IPS-18a (cell line): ENCODE data around the gene MADD.

Source experiments
- H3K27ac ChIP-seq: one replicate; pipeline ENCODE4 v1.5.1; 2013; ENCODE audit warnings: low read length
- H3K27me3 ChIP-seq: one replicate; pipeline ENCODE4 v1.6.1; 2013; ENCODE audit warnings: mild to moderate bottlenecking, low read length; ENCODE audit not compliant: control insufficient read depth, insufficient read depth
- H3K36me3 ChIP-seq: one replicate; pipeline ENCODE4 v1.6.1; 2013; ENCODE audit warnings: low read depth, low read length; ENCODE audit not compliant: control insufficient read depth
- H3K4me1 ChIP-seq: one replicate; pipeline ENCODE4 v1.6.1; 2013; ENCODE audit warnings: low read depth, low read length; ENCODE audit not compliant: control insufficient read depth
- H3K4me3 ChIP-seq: one replicate; pipeline ENCODE4 v1.5.1; 2013; ENCODE audit warnings: low read length
- H3K9ac ChIP-seq: one replicate; pipeline ENCODE4 v1.6.1; 2013; ENCODE audit warnings: mild to moderate bottlenecking, low read length, moderate library complexity
- H3K9me3 ChIP-seq: one replicate; pipeline ENCODE4 v1.6.1; 2013; ENCODE audit warnings: low read depth, low read length; ENCODE audit not compliant: control insufficient read depth

MADD gene

DNA sequence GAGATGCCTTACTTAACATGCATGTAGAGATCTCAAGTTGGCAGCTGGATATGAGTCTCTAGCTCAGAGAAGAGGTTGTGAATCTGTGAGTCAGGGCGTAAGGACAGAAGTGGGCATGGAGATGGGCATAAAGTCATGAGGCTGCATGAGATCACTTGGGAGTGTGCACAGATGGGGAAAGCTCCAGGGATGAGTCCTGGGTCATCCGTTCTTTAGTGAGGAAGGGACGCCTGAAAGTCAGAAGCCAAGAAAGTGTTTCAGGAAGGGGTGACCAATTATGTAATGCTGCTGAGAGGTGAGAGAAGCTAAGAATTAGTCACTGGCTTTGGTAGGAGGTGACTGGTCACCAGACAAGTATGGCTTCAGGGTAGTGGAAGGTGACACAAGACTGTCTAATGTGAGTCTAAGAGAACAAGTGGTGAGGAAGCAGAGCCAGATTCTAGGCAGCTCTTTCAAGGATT is 28.1 kb upstream of the MADD start:
- H3K4me1 ChIP-seq, result no peaks in the 10 kb centered on the region
- no peak overlapping the region for H3K4me3 ChIP-seq
- no peaks in the 10 kb centered on the region for H3K27me3 ChIP-seq
- H3K9me3 ChIP-seq, result no peaks in the 10 kb centered on the region
- H3K36me3 ChIP-seq, result peaks cover 48% of the 10 kb centered on the region
- no peak overlapping the region for H3K27ac ChIP-seq
- H3K9ac ChIP-seq, result no peak overlapping the region

DNA sequence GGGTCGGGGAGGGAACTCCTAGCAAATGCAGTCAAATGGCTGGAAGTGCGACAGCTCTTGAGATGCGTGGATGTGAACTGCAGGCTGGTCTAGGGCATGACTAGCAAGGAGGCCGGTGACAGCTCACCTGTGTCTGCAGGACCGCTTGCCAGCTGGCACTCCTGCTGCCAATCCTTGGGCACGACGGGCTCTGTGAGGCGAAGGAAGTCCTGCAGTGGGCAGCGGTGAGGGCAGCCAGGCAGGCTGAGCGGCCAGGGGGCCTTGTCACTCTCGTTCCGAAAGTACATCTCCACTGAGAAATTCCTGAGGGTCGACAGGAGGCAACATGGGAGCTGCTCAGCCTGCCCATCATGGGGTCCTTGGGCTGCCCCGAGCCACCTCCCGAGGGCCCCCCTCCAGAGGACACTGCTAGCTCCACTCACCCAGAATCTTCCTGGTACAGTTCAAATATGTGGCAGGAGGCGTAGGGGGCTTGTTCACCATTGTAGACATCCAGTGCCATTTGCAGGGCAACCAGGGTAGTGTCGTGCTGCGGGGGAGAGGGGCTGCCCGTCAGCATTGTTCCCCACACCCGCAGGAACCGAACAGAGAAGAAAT is 27.2 kb upstream of the MADD start:
- H3K27ac ChIP-seq, result no peak overlapping the region
- H3K9me3 ChIP-seq, result no peaks in the 10 kb centered on the region
- peaks cover 46% of the 10 kb centered on the region for H3K36me3 ChIP-seq
- H3K27me3 ChIP-seq, result no peaks in the 10 kb centered on the region
- H3K9ac ChIP-seq, result no peak overlapping the region
- H3K4me1 ChIP-seq, result no peaks in the 10 kb centered on the region
- H3K4me3 ChIP-seq, result no peak overlapping the region

DNA sequence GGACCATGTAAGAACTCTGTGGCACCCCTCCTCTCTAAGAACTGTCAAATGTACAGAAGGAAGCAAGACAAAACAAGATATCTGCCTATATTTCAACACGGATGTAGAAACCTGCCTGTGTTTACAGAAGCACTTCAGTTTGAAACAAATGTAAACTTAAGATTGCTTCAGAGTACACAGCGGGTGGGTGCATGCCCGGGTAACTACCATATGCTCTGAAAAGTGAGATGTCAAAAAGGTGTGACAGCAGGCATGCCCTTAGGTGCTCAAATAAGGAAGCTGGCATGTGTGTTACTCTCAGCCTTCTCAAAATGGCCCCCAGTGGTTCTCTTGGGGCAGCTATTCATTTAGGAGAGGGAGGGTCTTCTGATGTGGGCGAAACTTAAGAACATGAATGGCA is 26.5 kb upstream of the MADD start:
- Histone ChIP-seq H3K36me3 (peaks cover 42% of the 10 kb centered on the region), H3K9ac (no peak overlapping the region), H3K27me3 (no peaks in the 10 kb centered on the region), H3K4me1 (no peaks in the 10 kb centered on the region), H3K27ac (no peak overlapping the region), H3K4me3 (no peak overlapping the region), H3K9me3 (no peaks in the 10 kb centered on the region)

DNA sequence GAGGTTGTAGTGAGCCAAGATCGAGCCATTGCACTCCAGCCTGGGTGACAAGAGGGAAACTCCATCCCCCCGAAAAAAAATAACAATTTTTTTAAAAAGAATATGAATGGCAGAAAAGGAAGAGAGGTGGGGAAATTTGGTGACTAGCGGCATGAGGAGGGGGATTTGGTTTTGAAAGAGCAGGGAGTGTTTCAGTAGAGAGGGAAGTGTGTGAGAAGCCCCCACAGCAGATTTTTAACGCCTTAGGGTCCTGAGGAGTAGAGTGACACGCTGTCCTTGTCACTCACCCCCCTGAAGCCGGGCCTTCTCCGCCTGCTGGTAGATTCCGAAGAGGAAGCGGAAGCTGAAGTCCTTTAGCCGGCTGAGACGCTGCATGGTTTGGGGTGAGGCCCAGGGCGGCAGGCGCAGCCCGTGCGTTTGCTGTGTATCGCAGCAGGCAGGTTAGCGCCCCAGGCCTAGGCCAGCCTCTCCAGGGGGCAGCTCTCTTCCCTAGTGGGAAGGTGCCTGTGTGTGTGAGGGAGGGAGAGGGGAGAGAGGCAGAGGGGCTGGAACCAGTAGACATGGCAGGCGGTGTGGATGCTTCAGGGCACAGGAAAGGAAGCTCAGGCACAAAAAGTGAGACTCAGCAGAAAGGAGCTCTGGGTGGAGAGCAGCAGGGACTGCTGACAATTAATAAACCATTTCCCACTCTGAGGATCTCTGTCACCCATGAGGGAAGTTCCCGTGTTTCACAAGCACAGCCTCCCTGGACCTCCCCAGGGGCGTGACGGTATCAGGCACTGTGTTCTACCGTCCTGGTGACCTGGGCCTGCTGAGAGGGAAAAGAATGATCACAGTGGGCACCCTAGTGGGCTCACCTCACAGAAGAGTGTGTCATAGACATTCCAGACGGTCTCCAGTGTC is 25.2 kb upstream of the MADD start:
- Histone ChIP-seq H3K9ac (no peak overlapping the region), H3K36me3 (peaks cover 32% of the 10 kb centered on the region), H3K9me3 (no peaks in the 10 kb centered on the region), H3K27me3 (no peaks in the 10 kb centered on the region), H3K27ac (no peak overlapping the region), H3K4me1 (peaks cover 4% of the 10 kb centered on the region), H3K4me3 (no peak overlapping the region)

- Histone ChIP-seq H3K27ac (no peak overlapping the region), H3K27me3 (no peaks in the 10 kb centered on the region), H3K9me3 (no peaks in the 10 kb centered on the region), H3K36me3 (peaks cover 24% of the 10 kb centered on the region), H3K4me3 (no peak overlapping the region), H3K4me1 (peaks cover 4% of the 10 kb centered on the region), H3K9ac (no peak overlapping the region)
These were observed 24.1 kb upstream of the MADD start for GRCh38 chr11:47245611-47246357.

GRCh38 chr11:47247502-47247901 is 22.4 kb upstream of the MADD start:
- Histone ChIP-seq H3K9ac (no peak overlapping the region), H3K4me3 (peak overlapping the region; percentile 91), H3K27me3 (no peaks in the 10 kb centered on the region), H3K27ac (no peak overlapping the region), H3K9me3 (no peaks in the 10 kb centered on the region), H3K36me3 (peaks cover 13% of the 10 kb centered on the region), H3K4me1 (peaks cover 4% of the 10 kb centered on the region)

- Histone ChIP-seq H3K4me3 (peak overlapping the region; percentile 91), H3K9ac (peak overlapping the region; percentile 81), H3K27ac (peak overlapping the region; percentile 98), H3K9me3 (no peaks in the 10 kb centered on the region), H3K4me1 (peaks cover 4% of the 10 kb centered on the region), H3K27me3 (no peaks in the 10 kb centered on the region), H3K36me3 (peaks cover 13% of the 10 kb centered on the region)
These were observed 21.6 kb upstream of the MADD start for GRCh38 chr11:47248304-47248663.

DNA sequence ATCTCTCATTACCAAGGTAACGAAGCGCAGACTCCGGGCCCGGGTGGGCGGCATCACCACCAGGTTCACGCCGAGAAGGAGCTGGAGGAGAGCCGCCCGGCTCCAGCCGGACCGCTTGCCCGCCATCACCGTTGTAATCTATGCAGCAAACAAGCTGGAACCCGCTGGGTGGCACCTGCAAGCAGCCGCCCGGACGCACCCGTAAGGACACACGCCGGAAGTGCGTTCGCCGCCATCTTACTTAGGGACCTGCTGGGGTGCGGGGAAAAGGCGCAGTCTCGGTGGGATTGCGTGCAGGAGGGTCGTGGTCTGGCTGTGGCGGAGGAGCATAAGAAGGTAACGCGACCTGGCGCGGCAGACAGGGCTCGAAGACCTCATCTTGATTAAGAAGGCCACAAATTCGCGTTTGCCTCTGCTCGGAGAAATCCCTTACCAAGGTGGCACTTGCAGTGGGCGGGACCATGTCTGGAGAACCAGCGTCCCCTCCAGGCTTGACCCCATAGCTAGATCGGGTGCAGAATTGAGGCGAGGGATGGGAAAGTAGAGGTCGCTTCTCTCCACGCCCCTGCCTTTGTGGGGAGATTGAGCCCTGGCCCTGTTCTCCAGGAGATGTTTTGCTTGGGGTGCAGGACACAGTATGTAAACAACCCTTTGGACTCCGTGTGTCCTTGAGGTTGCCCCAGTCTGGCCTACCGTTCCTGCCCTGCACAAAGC is 21.1 kb upstream of the MADD start, which contains the start of gene ACP2:
ACP2 (minus strand) TSS at position 151 of the 714 bp plus-strand sequence; CDS start at position 126, 25 bp downstream.
- Histone ChIP-seq H3K27ac (peak within 1 kb of the TSS; percentile 98), H3K27me3 (no peaks in the 10 kb centered on the region), H3K9me3 (no peaks in the 10 kb centered on the region), H3K9ac (peak within 1 kb of the TSS; percentile 81), H3K4me3 (peak within 1 kb of the TSS; percentile 91), H3K36me3 (peaks cover 13% of the 10 kb centered on the region), H3K4me1 (peaks cover 4% of the 10 kb centered on the region)

DNA sequence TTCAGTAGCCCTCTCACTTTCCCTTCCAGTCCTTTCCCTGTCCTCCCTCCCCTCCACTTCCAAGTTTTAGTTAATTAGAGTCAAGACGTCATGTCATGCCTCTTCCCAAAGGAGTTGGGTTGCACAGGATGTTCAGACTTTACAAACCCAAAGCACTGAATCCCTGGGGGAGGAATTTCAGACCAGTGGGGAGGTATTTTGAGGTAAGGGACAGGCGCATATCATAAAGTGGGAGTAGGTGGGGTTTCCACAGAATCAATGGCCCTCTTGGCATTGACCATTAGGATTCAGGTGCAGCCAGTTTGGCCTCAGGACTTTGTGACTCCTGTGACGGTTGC is 20.6 kb upstream of the MADD start:
- H3K27ac ChIP-seq, result peak overlapping the region; percentile 98

GRCh38 chr11:47251751-47252150 is 18.2 kb upstream of the MADD start:
- Histone ChIP-seq H3K9me3 (no peaks in the 10 kb centered on the region), H3K27me3 (no peaks in the 10 kb centered on the region), H3K27ac (no peak overlapping the region), H3K4me3 (no peak overlapping the region), H3K4me1 (peaks cover 4% of the 10 kb centered on the region), H3K9ac (no peak overlapping the region), H3K36me3 (no peaks in the 10 kb centered on the region)

More for the DNA sequence above, 20.6 kb upstream of the MADD start:
- Histone ChIP-seq H3K4me3 (peak overlapping the region; percentile 91), H3K27me3 (no peaks in the 10 kb centered on the region), H3K9me3 (no peaks in the 10 kb centered on the region), H3K4me1 (peaks cover 4% of the 10 kb centered on the region), H3K36me3 (peaks cover 13% of the 10 kb centered on the region), H3K9ac (peak overlapping the region; percentile 81)

GRCh38 chr11:47253660-47254059 is 16.3 kb upstream of the MADD start:
- no peak overlapping the region for H3K9ac ChIP-seq
- peaks cover 9% of the 10 kb centered on the region for H3K4me1 ChIP-seq
- H3K27me3 ChIP-seq, result no peaks in the 10 kb centered on the region
- H3K4me3 ChIP-seq, result no peak overlapping the region
- no peak overlapping the region for H3K27ac ChIP-seq
- H3K36me3 ChIP-seq, result no peaks in the 10 kb centered on the region
- no peaks in the 10 kb centered on the region for H3K9me3 ChIP-seq
